Measurements from ENCODE around the gene RYR3. TPM values are rescaled to one million over a fixed set of nuclear protein-coding genes. Genes with fewer than 3 reads are reported as not detected.

RYR3 gene
- total RNA-seq, 1 donor from 2014 or later: 1.5 TPM

GRCh38 chr15:33467816-33468163 lies 157.0 kb downstream of the RYR3 start:
- Mint-ChIP-seq H3K36me3 (ENCODE audit: low read depth, unreplicated experiment) (no peaks in the 10 kb centered on the region), H3K9me3 (ENCODE audit: unreplicated experiment) (no peaks in the 10 kb centered on the region), H3K4me3 (ENCODE audit: unreplicated experiment) (no peak overlapping the region), H3K27ac (ENCODE audit: unreplicated experiment) (no peak overlapping the region), H3K4me1 (ENCODE audit: low read depth, unreplicated experiment) (no peaks in the 10 kb centered on the region), H3K27me3 (ENCODE audit: low read depth, unreplicated experiment) (peaks cover 7% of the 10 kb centered on the region)
- no peak overlapping the region for H3K27ac ChIP-seq (ENCODE audit: low read depth, low read length)
- no peak for FAIRE-seq
- H3K9me3 ChIP-seq (ENCODE audit: insufficient read depth, low read depth, low read length): no peaks in the 10 kb centered on the region
- no peak overlapping the region for H2AFZ ChIP-seq (ENCODE audit: low read depth, low read length)
- no peak overlapping the region for H3K4me2 ChIP-seq (ENCODE audit: low read length)
- no peak overlapping the region for H3K4me3 ChIP-seq (ENCODE audit: insufficient read depth, low read depth, low read length)
- no peak for DNase-seq (ENCODE audit: low read depth)
- H3K9ac ChIP-seq (ENCODE audit: low read length): no peak overlapping the region
- TF ChIP-seq EZH2 (IDR thresholded peaks at IDR 0.05; ENCODE audit: insufficient read depth, low read length): no peak
- no peak for TF ChIP-seq CTCF (IDR thresholded peaks at IDR 0.05; ENCODE audit: insufficient read depth, low read depth, low read length)
- H3K79me2 ChIP-seq (ENCODE audit: insufficient read depth, low read length): no peaks in the 10 kb centered on the region
- no peaks in the 10 kb centered on the region for H3K4me1 ChIP-seq (ENCODE audit: insufficient read depth, low read length)
- no peaks in the 10 kb centered on the region for H4K20me1 ChIP-seq (ENCODE audit: insufficient read depth, low read length)
- no peaks in the 10 kb centered on the region for H3K27me3 ChIP-seq (ENCODE audit: insufficient read depth, low read length)
- no peaks in the 10 kb centered on the region for H3K36me3 ChIP-seq (ENCODE audit: insufficient read depth, low read length)

- Histone ChIP-seq H3K4me3 (ENCODE audit: insufficient read depth, low read depth, low read length) (no peak overlapping the region), H3K79me2 (ENCODE audit: insufficient read depth, low read length) (no peaks in the 10 kb centered on the region), H3K4me1 (ENCODE audit: insufficient read depth, low read length) (no peaks in the 10 kb centered on the region), H3K9me3 (ENCODE audit: insufficient read depth, low read depth, low read length) (no peaks in the 10 kb centered on the region), H3K4me2 (ENCODE audit: low read length) (no peak overlapping the region), H3K27me3 (ENCODE audit: insufficient read depth, low read length) (no peaks in the 10 kb centered on the region), H3K9ac (ENCODE audit: low read length) (no peak overlapping the region), H3K36me3 (ENCODE audit: insufficient read depth, low read length) (no peaks in the 10 kb centered on the region), H4K20me1 (ENCODE audit: insufficient read depth, low read length) (no peaks in the 10 kb centered on the region), H2AFZ (ENCODE audit: low read depth, low read length) (no peak overlapping the region), H3K27ac (ENCODE audit: low read depth, low read length) (no peak overlapping the region)
- H3K27me3 Mint-ChIP-seq (ENCODE audit: low read depth, unreplicated experiment): peaks cover 9% of the 10 kb centered on the region
- no peaks in the 10 kb centered on the region for H3K9me3 Mint-ChIP-seq (ENCODE audit: unreplicated experiment)
- no peak overlapping the region for H3K4me3 Mint-ChIP-seq (ENCODE audit: unreplicated experiment)
- no peak for TF ChIP-seq EZH2 (IDR thresholded peaks at IDR 0.05; ENCODE audit: insufficient read depth, low read length)
- TF ChIP-seq CTCF (IDR thresholded peaks at IDR 0.05; ENCODE audit: insufficient read depth, low read depth, low read length): no peak
- no peak for DNase-seq (ENCODE audit: low read depth)
- H3K36me3 Mint-ChIP-seq (ENCODE audit: low read depth, unreplicated experiment): no peaks in the 10 kb centered on the region
- no peak overlapping the region for H3K27ac Mint-ChIP-seq (ENCODE audit: unreplicated experiment)
- FAIRE-seq: no peak
- no peaks in the 10 kb centered on the region for H3K4me1 Mint-ChIP-seq (ENCODE audit: low read depth, unreplicated experiment)
Measured at GRCh38 chr15:33468740-33469139, 158.0 kb downstream of the RYR3 start.

GRCh38 chr15:33473005-33473404 lies 162.2 kb downstream of the RYR3 start:
- Histone ChIP-seq H3K9me3 (ENCODE audit: insufficient read depth, low read depth, low read length) (no peaks in the 10 kb centered on the region), H3K27me3 (ENCODE audit: insufficient read depth, low read length) (no peaks in the 10 kb centered on the region), H2AFZ (ENCODE audit: low read depth, low read length) (no peak overlapping the region), H3K79me2 (ENCODE audit: insufficient read depth, low read length) (no peaks in the 10 kb centered on the region), H3K4me1 (ENCODE audit: insufficient read depth, low read length) (no peaks in the 10 kb centered on the region), H3K27ac (ENCODE audit: low read depth, low read length) (no peak overlapping the region), H3K9ac (ENCODE audit: low read length) (no peak overlapping the region), H3K4me2 (ENCODE audit: low read length) (no peak overlapping the region), H4K20me1 (ENCODE audit: insufficient read depth, low read length) (no peaks in the 10 kb centered on the region), H3K4me3 (ENCODE audit: insufficient read depth, low read depth, low read length) (no peak overlapping the region), H3K36me3 (ENCODE audit: insufficient read depth, low read length) (no peaks in the 10 kb centered on the region)
- Mint-ChIP-seq H3K9me3 (ENCODE audit: unreplicated experiment) (peaks cover 5% of the 10 kb centered on the region), H3K27ac (ENCODE audit: unreplicated experiment) (no peak overlapping the region), H3K36me3 (ENCODE audit: low read depth, unreplicated experiment) (no peaks in the 10 kb centered on the region), H3K27me3 (ENCODE audit: low read depth, unreplicated experiment) (peaks cover 5% of the 10 kb centered on the region), H3K4me3 (ENCODE audit: unreplicated experiment) (no peak overlapping the region), H3K4me1 (ENCODE audit: low read depth, unreplicated experiment) (no peaks in the 10 kb centered on the region)
- DNase-seq (ENCODE audit: low read depth) (no peak), FAIRE-seq (no peak)
- TF ChIP-seq CTCF (IDR thresholded peaks at IDR 0.05; ENCODE audit: insufficient read depth, low read depth, low read length): no peak
- TF ChIP-seq EZH2 (IDR thresholded peaks at IDR 0.05; ENCODE audit: insufficient read depth, low read length): no peak

Measured in astrocyte (in vitro differentiated cells and primary cell).